GM21528 (cell line): Measurements from ENCODE around the gene CHD9.

Experiments used
- ATAC-seq: cut with Tn5 transposase; IDR thresholded peaks from one replicate; pipeline ENCODE4 v1.9.1; 2021; ENCODE audit warnings: mild to moderate bottlenecking, moderate library complexity; ENCODE audit not compliant: unreplicated experiment, low FRiP score

The CHD9 gene

GRCh38 chr16:53093162-53093744 is 38.5 kb downstream of the CHD9 start:
- ATAC-seq: no peak

- ATAC-seq: peak; percentile 53
Observed at GRCh38 chr16:53094013-53094630, 39.3 kb downstream of the CHD9 start.

GRCh38 chr16:53097190-53097589 is 42.4 kb downstream of the CHD9 start:
- ATAC-seq: no peak

GRCh38 chr16:53098526-53099317 is 43.9 kb downstream of the CHD9 start:
- ATAC-seq: peak; percentile 74

- peak; percentile 58 for ATAC-seq
Observed at GRCh38 chr16:53099318-53100130, 44.7 kb downstream of the CHD9 start.

- ATAC-seq: no peak
Observed at GRCh38 chr16:53100131-53100748, 45.4 kb downstream of the CHD9 start.

GRCh38 chr16:53100889-53101288 is 46.1 kb downstream of the CHD9 start:
- ATAC-seq: no peak

GRCh38 chr16:53103811-53104210 is 49.0 kb downstream of the CHD9 start:
- no peak for ATAC-seq

- ATAC-seq: no peak
Observed at GRCh38 chr16:53105565-53105964, 50.8 kb downstream of the CHD9 start.

- ATAC-seq: no peak
Observed at GRCh38 chr16:53111078-53111791, 56.4 kb downstream of the CHD9 start.

- ATAC-seq: no peak
Observed at GRCh38 chr16:53112015-53112414, 57.2 kb downstream of the CHD9 start.

- no peak for ATAC-seq
Observed at GRCh38 chr16:53115047-53115446, 60.3 kb downstream of the CHD9 start.

- no peak for ATAC-seq
Observed at GRCh38 chr16:53115773-53116172, 61.0 kb downstream of the CHD9 start.

- ATAC-seq: no peak
Observed at GRCh38 chr16:53121043-53121620, 66.3 kb downstream of the CHD9 start.

GRCh38 chr16:53121661-53122060 is 66.9 kb downstream of the CHD9 start:
- ATAC-seq: no peak

- no peak for ATAC-seq
Observed at GRCh38 chr16:53123747-53124146, 69.0 kb downstream of the CHD9 start.

- no peak for ATAC-seq
Observed at GRCh38 chr16:53126390-53126789, 71.6 kb downstream of the CHD9 start.

- ATAC-seq: no peak
Observed at GRCh38 chr16:53129281-53130158, 74.7 kb downstream of the CHD9 start.
